ENCODE results near the gene MRPS27.

MRPS27 gene

DNA sequence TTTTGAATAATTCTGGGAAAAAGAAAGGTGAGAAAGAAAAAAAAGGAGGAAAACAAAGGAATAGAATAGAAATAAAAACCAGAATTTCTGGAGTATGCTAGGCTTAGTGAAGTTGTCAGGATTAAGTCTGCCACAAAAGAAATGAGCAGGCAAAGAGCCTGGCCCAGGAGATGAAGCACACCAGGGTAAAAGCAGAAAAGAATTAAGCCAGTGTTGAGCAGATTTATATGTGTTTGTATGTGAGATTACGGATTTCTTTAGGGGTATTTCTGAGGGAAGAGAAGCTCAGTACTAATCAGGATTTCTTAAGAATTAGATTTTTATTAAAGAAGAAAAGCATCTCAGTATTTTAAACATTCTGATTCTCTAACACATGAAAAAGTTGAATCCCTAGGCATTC, 74.5 kb downstream of the MRPS27 start:
- CTCF ChIA-PET: interaction anchor here (0.6 to 2.3 kb wide), 19 partner anchors 9 to 110 kb away, joined by 3 to 11 read pairs (median 3); partner anchors contain the start of genes MRPS27 and PTCD2
- TF ChIP-seq, protein P1, sequence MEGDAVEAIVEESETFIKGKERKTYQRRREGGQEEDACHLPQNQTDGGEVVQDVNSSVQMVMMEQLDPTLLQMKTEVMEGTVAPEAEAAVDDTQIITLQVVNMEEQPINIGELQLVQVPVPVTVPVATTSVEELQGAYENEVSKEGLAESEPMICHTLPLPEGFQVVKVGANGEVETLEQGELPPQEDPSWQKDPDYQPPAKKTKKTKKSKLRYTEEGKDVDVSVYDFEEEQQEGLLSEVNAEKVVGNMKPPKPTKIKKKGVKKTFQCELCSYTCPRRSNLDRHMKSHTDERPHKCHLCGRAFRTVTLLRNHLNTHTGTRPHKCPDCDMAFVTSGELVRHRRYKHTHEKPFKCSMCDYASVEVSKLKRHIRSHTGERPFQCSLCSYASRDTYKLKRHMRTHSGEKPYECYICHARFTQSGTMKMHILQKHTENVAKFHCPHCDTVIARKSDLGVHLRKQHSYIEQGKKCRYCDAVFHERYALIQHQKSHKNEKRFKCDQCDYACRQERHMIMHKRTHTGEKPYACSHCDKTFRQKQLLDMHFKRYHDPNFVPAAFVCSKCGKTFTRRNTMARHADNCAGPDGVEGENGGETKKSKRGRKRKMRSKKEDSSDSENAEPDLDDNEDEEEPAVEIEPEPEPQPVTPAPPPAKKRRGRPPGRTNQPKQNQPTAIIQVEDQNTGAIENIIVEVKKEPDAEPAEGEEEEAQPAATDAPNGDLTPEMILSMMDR (IDR thresholded peaks at IDR 0.05; ENCODE audit: control extremely low read depth, extremely low read depth, low read depth, missing control alignments): no peak
- no peak for DNase-seq (ENCODE audit: extremely low spot score)
- POLR2A ChIA-PET: interaction anchor here (0.6 kb wide), 1 partner anchor 595 kb away, joined by 4 read pairs; no protein-coding TSS in a partner anchor

DNA sequence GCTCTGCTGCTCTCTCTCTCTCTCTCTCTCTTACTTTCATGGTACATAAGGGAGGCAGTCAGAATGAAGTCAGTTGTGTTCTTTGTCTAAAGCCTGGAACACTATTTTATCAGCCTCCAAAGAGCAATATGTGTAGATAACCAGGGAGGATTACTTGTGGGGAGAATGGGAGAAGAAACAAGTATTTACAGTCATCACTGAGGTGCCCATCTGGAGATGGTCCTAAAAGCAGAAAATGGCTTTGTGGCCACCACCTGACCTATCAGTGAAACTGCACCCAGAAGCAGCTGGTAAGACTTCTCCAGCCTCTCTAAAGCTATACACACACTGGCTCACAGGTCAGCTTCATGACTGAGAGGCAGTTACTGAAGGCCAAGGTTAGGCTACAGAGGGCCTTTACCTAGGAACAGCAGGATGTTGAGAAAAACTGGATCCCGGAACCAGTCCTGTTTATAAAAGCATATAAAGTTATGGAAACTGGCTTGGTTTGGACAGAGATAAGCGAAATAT, 75.1 kb downstream of the MRPS27 start:
- POLR2A ChIA-PET: interaction anchor here (0.6 kb wide), 1 partner anchor 596 kb away, joined by 4 read pairs; no protein-coding TSS in a partner anchor
- TF ChIP-seq, protein P1 (IDR thresholded peaks at IDR 0.05; ENCODE audit: control extremely low read depth, extremely low read depth, low read depth, missing control alignments): peak; percentile 44
- DNase-seq (ENCODE audit: extremely low spot score): peak; percentile 22
- CTCF ChIA-PET: interaction anchor here (0.6 to 2.3 kb wide), 19 partner anchors 8 to 109 kb away, joined by 3 to 11 read pairs (median 3); partner anchors contain the start of genes MRPS27 and PTCD2

- ChIA-PET CTCF (no interaction called here), POLR2A (no interaction called here)
- TF ChIP-seq, protein P1 (IDR thresholded peaks at IDR 0.05; ENCODE audit: control extremely low read depth, extremely low read depth, low read depth, missing control alignments): no peak
- DNase-seq (ENCODE audit: extremely low spot score): no peak
Measured at GRCh38 chr5:72243706-72244105, 76.3 kb downstream of the MRPS27 start.

- TF ChIP-seq, protein P1 (IDR thresholded peaks at IDR 0.05; ENCODE audit: control extremely low read depth, extremely low read depth, low read depth, missing control alignments): no peak
- POLR2A ChIA-PET: no interaction called here
- CTCF ChIA-PET: interaction anchor here (1.0 kb wide), 1 partner anchor 25 kb away, joined by 3 read pairs; no protein-coding TSS in a partner anchor
- DNase-seq (ENCODE audit: extremely low spot score): no peak
Measured at GRCh38 chr5:72242796-72243475, 77.1 kb downstream of the MRPS27 start.

- CTCF ChIA-PET: interaction anchor here (1.2 to 1.3 kb wide), 2 partner anchors 24 to 67 kb away, joined by 4 read pairs; no protein-coding TSS in a partner anchor
- POLR2A ChIA-PET: no interaction called here
- TF ChIP-seq, protein P1 (IDR thresholded peaks at IDR 0.05; ENCODE audit: control extremely low read depth, extremely low read depth, low read depth, missing control alignments): no peak
- no peak for DNase-seq (ENCODE audit: extremely low spot score)
Measured at GRCh38 chr5:72241346-72242003, 78.6 kb downstream of the MRPS27 start.

- DNase-seq (ENCODE audit: extremely low spot score): no peak
- TF ChIP-seq, protein P1 (IDR thresholded peaks at IDR 0.05; ENCODE audit: control extremely low read depth, extremely low read depth, low read depth, missing control alignments): no peak
- CTCF ChIA-PET: interaction anchor here (1.4 to 2.3 kb wide), 2 partner anchors 9 to 29 kb away, joined by 4 to 10 read pairs; no protein-coding TSS in a partner anchor
- POLR2A ChIA-PET: no interaction called here
Measured at GRCh38 chr5:72238712-72239445, 81.2 kb downstream of the MRPS27 start.

All from GM10248 (cell line).